OCI-LY7 (cell line): ENCODE data around the gene NSUN7.

Source experiments
- CTCF ChIP-seq: fragments of 200-600 bp; sonication (generic); conservative IDR thresholded peaks from 2 replicates; pipeline ENCODE4 v1.5.1; 2014; ENCODE audit warnings: mild to moderate bottlenecking, antibody characterized with exemption, low read length, moderate library complexity, mixed read lengths
- EZH2phosphoT487 ChIP-seq: fragments of 200-600 bp; sonication (generic); IDR thresholded peaks from 2 replicates; pipeline ENCODE4 v1.6.1; 2018; ENCODE audit warnings: low read depth, borderline replicate concordance, mild to moderate bottlenecking, mixed run types, antibody characterized with exemption, low read length, moderate library complexity, mixed read lengths

- TF ChIP-seq CTCF (no peak), EZH2phosphoT487 (no peak)
These were observed 82.4 kb downstream of the NSUN7 start for GRCh38 chr4:40832175-40832574.
